ENCODE measurements around the gene SHH.

- TF ChIP-seq CTCF (conservative IDR thresholded peaks at IDR 0.05), result no peak
- no peak for TF ChIP-seq ZFX (IDR thresholded peaks at IDR 0.05)
These were observed 60.9 kb downstream of the SHH start for GRCh38 chr7:155751409-155751808.

Data from C4-2B (cell line).